Cardiac fibroblast (primary cell): ENCODE results near the gene MEPE.

Experiments used
- DNase-seq, 2 donors: peaks; one replicate each; pipeline versions ENCODE4 v3.0.0 to v3.0.0-alpha.2; 2010; ENCODE audit warnings: low read depth in 2 of 2
- H3K4me3 ChIP-seq, 2 donors: replicated peaks in 1 of 2; 1 replicate in 1 of 2; 2 replicates in 1 of 2; pipeline ENCODE4 v1.5.1; 2011; ENCODE audit warnings: low read depth in 2 of 2, low read length in 2 of 2, mild to moderate bottlenecking in 2 of 2, moderate library complexity in 1 of 2
- TF ChIP-seq, protein P1 (sequence below): IDR thresholded peaks from one replicate; pipeline ENCODE4 v1.5.1; 2011; ENCODE audit warnings: low read depth, mild to moderate bottlenecking, low read length, inconsistent platforms

Gene MEPE

DNA sequence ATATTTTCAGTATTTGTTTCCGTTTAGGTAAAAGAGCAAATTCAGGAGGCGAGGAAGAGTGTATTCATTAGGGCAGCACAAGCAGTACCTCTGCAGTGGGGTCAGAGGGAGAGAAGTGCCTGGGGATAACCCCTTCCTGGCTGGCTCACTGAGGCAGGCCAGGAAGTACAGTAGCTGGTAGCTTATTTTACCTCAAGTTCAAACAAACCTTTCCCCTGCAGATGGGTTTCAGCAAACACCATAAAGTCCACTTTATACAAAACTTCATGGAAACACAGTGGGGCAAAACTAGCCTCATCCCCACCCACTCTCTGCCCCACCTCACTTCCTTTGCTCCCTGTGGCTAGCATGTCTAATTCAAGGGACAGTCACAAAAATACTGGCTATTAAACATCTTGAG, 29.5 kb downstream of the MEPE start:
- TF ChIP-seq, protein P1, sequence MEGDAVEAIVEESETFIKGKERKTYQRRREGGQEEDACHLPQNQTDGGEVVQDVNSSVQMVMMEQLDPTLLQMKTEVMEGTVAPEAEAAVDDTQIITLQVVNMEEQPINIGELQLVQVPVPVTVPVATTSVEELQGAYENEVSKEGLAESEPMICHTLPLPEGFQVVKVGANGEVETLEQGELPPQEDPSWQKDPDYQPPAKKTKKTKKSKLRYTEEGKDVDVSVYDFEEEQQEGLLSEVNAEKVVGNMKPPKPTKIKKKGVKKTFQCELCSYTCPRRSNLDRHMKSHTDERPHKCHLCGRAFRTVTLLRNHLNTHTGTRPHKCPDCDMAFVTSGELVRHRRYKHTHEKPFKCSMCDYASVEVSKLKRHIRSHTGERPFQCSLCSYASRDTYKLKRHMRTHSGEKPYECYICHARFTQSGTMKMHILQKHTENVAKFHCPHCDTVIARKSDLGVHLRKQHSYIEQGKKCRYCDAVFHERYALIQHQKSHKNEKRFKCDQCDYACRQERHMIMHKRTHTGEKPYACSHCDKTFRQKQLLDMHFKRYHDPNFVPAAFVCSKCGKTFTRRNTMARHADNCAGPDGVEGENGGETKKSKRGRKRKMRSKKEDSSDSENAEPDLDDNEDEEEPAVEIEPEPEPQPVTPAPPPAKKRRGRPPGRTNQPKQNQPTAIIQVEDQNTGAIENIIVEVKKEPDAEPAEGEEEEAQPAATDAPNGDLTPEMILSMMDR = no peak
- H3K4me3 ChIP-seq = no peak overlapping the region
- DNase-seq = no peak

DNA sequence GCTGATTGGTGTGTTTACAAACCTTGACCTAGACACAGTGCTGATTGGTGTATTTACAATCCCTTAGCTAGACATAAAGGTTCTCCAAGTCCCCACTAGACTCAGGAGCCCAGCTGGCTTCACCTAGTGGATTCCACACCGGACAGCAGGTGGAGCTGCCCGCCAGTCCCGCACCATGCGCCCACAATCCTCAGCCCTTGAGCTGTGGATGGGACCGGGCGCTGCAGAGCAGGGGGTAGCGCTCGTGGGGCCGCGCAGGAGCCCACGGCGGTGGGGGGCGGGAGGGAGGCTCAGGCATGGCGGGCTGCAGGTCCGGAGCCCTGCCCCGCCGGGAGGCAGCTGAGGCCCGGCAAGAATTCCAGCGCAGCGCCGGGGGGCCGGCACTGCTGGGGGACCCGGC, 30.7 kb downstream of the MEPE start:
- no peak for DNase-seq
- TF ChIP-seq, protein P1 = no peak
- no peak overlapping the region for H3K4me3 ChIP-seq

DNA sequence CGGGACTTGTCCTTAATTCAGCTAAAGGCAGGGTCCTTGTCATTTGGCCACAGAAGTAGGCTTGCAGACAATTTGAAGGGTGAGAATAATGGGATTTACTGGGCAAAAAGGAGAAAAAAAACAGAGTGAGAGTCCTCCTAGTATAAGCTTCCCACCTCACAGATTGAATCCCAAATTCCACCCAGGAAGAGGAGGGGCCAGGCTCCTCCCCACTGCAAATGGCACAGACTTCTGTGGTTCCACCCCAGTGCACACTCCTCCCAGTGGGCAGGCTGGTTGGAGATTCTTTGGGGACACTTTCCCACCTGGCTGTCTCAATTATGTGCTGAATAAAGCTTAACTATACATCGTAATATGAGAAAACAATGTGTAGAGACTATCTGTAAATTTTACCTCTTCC, 31.6 kb downstream of the MEPE start:
- TF ChIP-seq, protein P1 = no peak
- DNase-seq = no peak
- H3K4me3 ChIP-seq = no peak overlapping the region

DNA sequence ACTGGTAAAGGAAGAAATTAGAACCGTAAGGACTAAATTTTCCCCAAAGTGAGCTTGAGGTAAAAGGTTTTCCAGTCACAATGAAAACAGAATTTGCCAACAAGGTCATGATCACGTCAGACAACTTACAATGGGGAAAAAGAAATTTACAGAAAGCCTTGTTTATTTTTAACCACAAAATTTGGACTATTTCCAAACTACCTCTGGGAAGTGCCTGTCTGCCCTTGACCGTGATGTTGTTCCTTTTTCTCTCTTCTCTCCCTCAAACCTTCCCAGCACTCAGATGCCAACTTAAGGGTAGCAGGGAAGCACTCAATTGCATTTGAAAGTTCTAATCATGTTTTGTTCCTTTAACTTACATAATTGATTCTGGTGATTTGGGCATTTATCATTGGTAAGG, 32.5 kb downstream of the MEPE start:
- TF ChIP-seq, protein P1 = no peak
- DNase-seq = peak in 1 of 2 donors; percentile 28
- H3K4me3 ChIP-seq = no peak overlapping the region

DNA sequence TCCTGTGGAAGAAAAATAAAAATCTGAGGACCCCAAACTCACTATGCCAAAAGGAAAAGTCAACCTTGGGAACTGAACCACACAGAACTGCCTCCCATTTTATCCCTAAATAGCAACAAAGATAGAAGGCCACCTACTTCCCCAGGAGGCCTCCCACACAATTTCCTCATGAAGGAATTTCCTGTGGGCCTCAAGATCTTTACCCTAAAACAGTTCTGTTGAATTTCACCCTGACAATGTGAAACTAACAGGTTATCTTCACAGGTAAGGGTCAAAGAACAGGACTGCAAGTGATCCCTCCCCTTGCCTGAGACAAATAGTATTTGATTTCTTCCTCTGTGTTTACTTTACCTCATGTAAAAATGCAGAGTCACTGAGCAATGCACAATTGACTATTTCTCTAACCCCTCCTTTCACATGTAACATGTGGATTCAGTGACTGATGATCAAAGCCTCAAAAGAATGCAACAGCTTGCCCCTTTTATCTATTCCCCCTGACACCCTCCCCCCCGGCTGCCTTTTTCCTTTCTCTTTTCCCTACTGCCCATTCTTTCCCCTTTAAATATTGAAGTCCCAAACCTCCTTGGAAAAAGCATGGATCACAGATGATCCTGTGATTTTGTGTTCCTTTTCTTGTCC, 33.3 kb downstream of the MEPE start:
- TF ChIP-seq, protein P1 = no peak
- H3K4me3 ChIP-seq = no peak overlapping the region
- DNase-seq = peak in 1 of 2 donors; percentile 63

DNA sequence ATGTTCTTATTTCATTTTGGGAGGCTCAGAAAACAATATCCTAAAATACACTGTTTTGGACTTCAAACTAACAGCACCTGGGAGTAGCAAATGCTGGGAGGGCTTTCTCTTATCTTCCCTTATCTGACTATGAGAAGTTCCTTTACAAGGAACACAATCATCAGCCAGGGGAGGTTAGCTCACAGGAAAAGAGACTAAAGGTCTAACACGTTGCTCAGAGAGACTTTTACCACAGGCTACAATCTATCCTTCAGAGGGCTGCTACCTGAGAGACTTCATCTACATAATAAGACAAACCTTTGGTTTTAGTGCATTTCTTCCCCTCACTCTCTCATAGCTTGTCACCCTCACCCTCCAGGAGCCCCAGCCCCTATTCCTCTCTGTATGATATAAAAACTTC, 35.8 kb downstream of the MEPE start:
- TF ChIP-seq, protein P1 = no peak
- no peak for DNase-seq
- no peak overlapping the region for H3K4me3 ChIP-seq

DNA sequence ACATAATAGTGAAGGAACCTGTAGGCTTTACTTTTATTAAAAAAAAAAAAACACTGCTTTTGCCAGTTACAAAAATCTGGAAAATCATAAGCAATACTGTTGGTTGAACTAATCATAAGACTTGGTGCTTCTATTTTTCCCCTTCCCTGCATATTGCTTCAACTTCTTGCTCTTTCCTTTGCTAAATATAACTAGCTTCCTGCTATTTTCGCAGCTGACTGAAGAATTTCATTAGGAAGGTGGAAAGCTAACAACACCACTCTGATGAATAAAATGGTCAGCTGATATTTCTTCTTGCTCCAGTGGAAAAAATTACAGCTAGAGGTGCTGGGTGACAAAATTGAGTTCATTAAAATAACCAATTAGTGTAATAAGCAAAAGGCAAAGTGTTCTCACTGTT, 39.3 kb downstream of the MEPE start:
- TF ChIP-seq, protein P1 = no peak
- no peak overlapping the region for H3K4me3 ChIP-seq

More for the DNA sequence above, 39.3 kb downstream of the MEPE start:
- DNase-seq = no peak
